ENCODE measurements around the gene SMYD2. TPM values are rescaled to one million over a fixed set of nuclear protein-coding genes. Genes with fewer than 3 reads are reported as not detected.

SMYD2 gene
- polyA plus RNA-seq, 3 donors, result 14.2 to 28.4 (median 23.6) TPM

DNA sequence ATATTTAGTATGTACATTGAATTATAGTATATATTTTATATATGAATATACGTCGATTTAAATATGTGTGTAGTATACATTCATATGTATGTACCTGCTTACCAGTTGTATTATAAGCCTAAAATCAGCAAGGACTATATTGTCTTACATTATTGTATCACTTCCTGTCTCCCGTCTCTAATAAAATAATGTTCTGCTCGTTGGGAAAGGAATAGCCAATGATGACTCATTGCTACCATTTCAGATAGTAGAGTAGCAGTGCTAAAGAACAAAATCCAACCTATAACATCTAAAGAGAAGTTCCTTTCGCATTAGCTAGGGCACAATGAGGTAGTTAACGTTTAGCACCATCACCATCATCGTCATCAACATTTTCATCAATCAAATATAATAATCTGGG lies 39.9 kb upstream of the SMYD2 start:
- peaks cover 3 to 15% (median 8%) of the 10 kb centered on the region in 3 donors for H3K27me3 Mint-ChIP-seq (ENCODE audit: low read depth in 3 of 3)
- H3K4me2 ChIP-seq (replicated peaks; ENCODE audit: extremely low read depth, low read length, poor library complexity, severe bottlenecking), result no peak overlapping the region
- intact Hi-C loops (cut with micrococcal nuclease), result no loop called here
- no peak overlapping the region for H3K4me3 Mint-ChIP-seq
- H4K20me1 ChIP-seq (ENCODE audit: insufficient read depth, low read length), result no peaks in the 10 kb centered on the region
- H3K79me2 ChIP-seq (ENCODE audit: insufficient read depth, low read length), result no peaks in the 10 kb centered on the region
- peaks cover 7% of the 10 kb centered on the region for H3K4me1 Mint-ChIP-seq
- H3K27ac ChIP-seq (ENCODE audit: low read depth in 1 of 2, low read length in 2 of 2), result no peak overlapping the region
- no peaks in the 10 kb centered on the region for H3K9me3 ChIP-seq (replicated peaks in 1 of 2; ENCODE audit: control insufficient read depth in 1 of 2, insufficient read depth in 1 of 2, low read length in 2 of 2)
- peaks cover 0 to 3% (median 0%) of the 10 kb centered on the region in 7 donors for H3K9me3 Mint-ChIP-seq
- H3K4me3 ChIP-seq (replicated peaks in 1 of 3; ENCODE audit: low read depth in 2 of 3, low read length in 3 of 3), result no peak overlapping the region
- no peaks in the 10 kb centered on the region for H3K27me3 ChIP-seq (ENCODE audit: control insufficient read depth in 2 of 2, insufficient read depth in 2 of 2, low read length in 2 of 2)
- no peak overlapping the region for H2AFZ ChIP-seq (ENCODE audit: insufficient read depth, low read depth, low read length, poor library complexity, severe bottlenecking)
- no peaks in the 10 kb centered on the region for H3K36me3 Mint-ChIP-seq
- H3K4me1 ChIP-seq (ENCODE audit: control insufficient read depth in 1 of 2, insufficient read depth in 2 of 2, low read length in 2 of 2), result no peaks in the 10 kb centered on the region
- no peak for TF ChIP-seq CTCF (IDR thresholded peaks at IDR 0.05)
- no peak overlapping the region for H3K27ac Mint-ChIP-seq
- 100% methylated on average over 2 of the region's 7 CpGs for WGBS (ENCODE audit: insufficient coverage)
- no peak for DNase-seq
- H3K36me3 ChIP-seq (replicated peaks in 1 of 2; ENCODE audit: control insufficient read depth in 1 of 2, insufficient read depth in 2 of 2, low read length in 2 of 2), result no peaks in the 10 kb centered on the region
- H3K9ac ChIP-seq (ENCODE audit: insufficient read depth, low read length, poor library complexity, severe bottlenecking), result no peak overlapping the region

GRCh38 chr1:214244252-214244651 lies 36.7 kb upstream of the SMYD2 start:
- WGBS (ENCODE audit: insufficient coverage), result 96% methylated on average over 13 of the region's 20 CpGs
- H3K4me2 ChIP-seq (replicated peaks; ENCODE audit: extremely low read depth, low read length, poor library complexity, severe bottlenecking), result no peak overlapping the region
- no peaks in the 10 kb centered on the region for H3K4me1 ChIP-seq (ENCODE audit: control insufficient read depth in 1 of 2, insufficient read depth in 2 of 2, low read length in 2 of 2)
- no peaks in the 10 kb centered on the region for H3K79me2 ChIP-seq (ENCODE audit: insufficient read depth, low read length)
- H3K36me3 ChIP-seq (replicated peaks in 1 of 2; ENCODE audit: control insufficient read depth in 1 of 2, insufficient read depth in 2 of 2, low read length in 2 of 2), result no peaks in the 10 kb centered on the region
- no peaks in the 10 kb centered on the region for H3K9me3 ChIP-seq (replicated peaks in 1 of 2; ENCODE audit: control insufficient read depth in 1 of 2, insufficient read depth in 1 of 2, low read length in 2 of 2)
- H3K4me3 ChIP-seq (replicated peaks in 1 of 3; ENCODE audit: low read depth in 2 of 3, low read length in 3 of 3), result no peak overlapping the region
- peaks cover 2 to 10% (median 9%) of the 10 kb centered on the region in 3 donors for H3K27me3 Mint-ChIP-seq (ENCODE audit: low read depth in 3 of 3)
- peaks cover 0 to 3% (median 0%) of the 10 kb centered on the region in 7 donors for H3K9me3 Mint-ChIP-seq
- TF ChIP-seq CTCF (IDR thresholded peaks at IDR 0.05), result no peak
- H3K27ac ChIP-seq (ENCODE audit: low read depth in 1 of 2, low read length in 2 of 2), result no peak overlapping the region
- H3K36me3 Mint-ChIP-seq, result no peaks in the 10 kb centered on the region
- no peak overlapping the region for H2AFZ ChIP-seq (ENCODE audit: insufficient read depth, low read depth, low read length, poor library complexity, severe bottlenecking)
- no peak overlapping the region for H3K27ac Mint-ChIP-seq
- H4K20me1 ChIP-seq (ENCODE audit: insufficient read depth, low read length), result no peaks in the 10 kb centered on the region
- peaks cover 4% of the 10 kb centered on the region for H3K4me1 Mint-ChIP-seq
- no peak overlapping the region for H3K9ac ChIP-seq (ENCODE audit: insufficient read depth, low read length, poor library complexity, severe bottlenecking)
- intact Hi-C loops (cut with micrococcal nuclease), result no loop called here
- H3K27me3 ChIP-seq (ENCODE audit: control insufficient read depth in 2 of 2, insufficient read depth in 2 of 2, low read length in 2 of 2), result no peaks in the 10 kb centered on the region
- no peak for DNase-seq
- H3K4me3 Mint-ChIP-seq, result no peak overlapping the region

All from CD14-positive monocyte (primary cell).